ENCODE results near the gene CADPS2.

Gene CADPS2

GRCh38 chr7:122766593-122766992 is 119.7 kb downstream of the CADPS2 start:
- no peak for DNase-seq

GRCh38 chr7:122764902-122765301 is 121.4 kb downstream of the CADPS2 start:
- no peak for DNase-seq

GRCh38 chr7:122764020-122764419 is 122.2 kb downstream of the CADPS2 start:
- DNase-seq = no peak

- DNase-seq = no peak
Observed at GRCh38 chr7:122762071-122762470, 124.2 kb downstream of the CADPS2 start.

GRCh38 chr7:122758501-122758900 is 127.8 kb downstream of the CADPS2 start:
- DNase-seq = no peak

- DNase-seq = no peak
Observed at GRCh38 chr7:122756860-122757259, 129.4 kb downstream of the CADPS2 start.

- DNase-seq = no peak
Observed at GRCh38 chr7:122755696-122756095, 130.6 kb downstream of the CADPS2 start.

GRCh38 chr7:122752583-122752982 is 133.7 kb downstream of the CADPS2 start:
- DNase-seq = no peak

- DNase-seq = no peak
Observed at GRCh38 chr7:122750389-122750788, 135.9 kb downstream of the CADPS2 start.

GRCh38 chr7:122748195-122748594 is 138.1 kb downstream of the CADPS2 start:
- DNase-seq = no peak

- DNase-seq = no peak
Observed at GRCh38 chr7:122746948-122747347, 139.3 kb downstream of the CADPS2 start.

GRCh38 chr7:122743211-122743610 is 143.0 kb downstream of the CADPS2 start:
- no peak for DNase-seq

- DNase-seq = no peak
Observed at GRCh38 chr7:122738947-122739346, 147.3 kb downstream of the CADPS2 start.

- no peak for DNase-seq
Observed at GRCh38 chr7:122736183-122736582, 150.1 kb downstream of the CADPS2 start.

- DNase-seq = no peak
Observed at GRCh38 chr7:122727759-122728158, 158.5 kb downstream of the CADPS2 start.

- no peak for DNase-seq
Observed at GRCh38 chr7:122727354-122727753, 158.9 kb downstream of the CADPS2 start.

GRCh38 chr7:122726881-122727280 is 159.4 kb downstream of the CADPS2 start:
- no peak for DNase-seq

- no peak for DNase-seq
Observed at GRCh38 chr7:122724366-122724765, 161.9 kb downstream of the CADPS2 start.

- no peak for DNase-seq
Observed at GRCh38 chr7:122719010-122719578, 167.2 kb downstream of the CADPS2 start.

- no peak for DNase-seq
Observed at GRCh38 chr7:122717356-122718089, 168.7 kb downstream of the CADPS2 start.

- no peak for DNase-seq
Observed at GRCh38 chr7:122715183-122715582, 171.1 kb downstream of the CADPS2 start.

GRCh38 chr7:122710916-122711315 is 175.3 kb downstream of the CADPS2 start:
- no peak for DNase-seq

GRCh38 chr7:122709930-122710646 is 176.2 kb downstream of the CADPS2 start:
- no peak for DNase-seq

GRCh38 chr7:122706836-122707235 is 179.4 kb downstream of the CADPS2 start:
- DNase-seq = no peak
